RPMI8226 (cell line): Measurements from ENCODE around the gene DUSP10.

Source experiments
- DNase-seq: peaks from one replicate; pipeline ENCODE4 v3.0.0-alpha.2; 2015

The DUSP10 gene

DNA sequence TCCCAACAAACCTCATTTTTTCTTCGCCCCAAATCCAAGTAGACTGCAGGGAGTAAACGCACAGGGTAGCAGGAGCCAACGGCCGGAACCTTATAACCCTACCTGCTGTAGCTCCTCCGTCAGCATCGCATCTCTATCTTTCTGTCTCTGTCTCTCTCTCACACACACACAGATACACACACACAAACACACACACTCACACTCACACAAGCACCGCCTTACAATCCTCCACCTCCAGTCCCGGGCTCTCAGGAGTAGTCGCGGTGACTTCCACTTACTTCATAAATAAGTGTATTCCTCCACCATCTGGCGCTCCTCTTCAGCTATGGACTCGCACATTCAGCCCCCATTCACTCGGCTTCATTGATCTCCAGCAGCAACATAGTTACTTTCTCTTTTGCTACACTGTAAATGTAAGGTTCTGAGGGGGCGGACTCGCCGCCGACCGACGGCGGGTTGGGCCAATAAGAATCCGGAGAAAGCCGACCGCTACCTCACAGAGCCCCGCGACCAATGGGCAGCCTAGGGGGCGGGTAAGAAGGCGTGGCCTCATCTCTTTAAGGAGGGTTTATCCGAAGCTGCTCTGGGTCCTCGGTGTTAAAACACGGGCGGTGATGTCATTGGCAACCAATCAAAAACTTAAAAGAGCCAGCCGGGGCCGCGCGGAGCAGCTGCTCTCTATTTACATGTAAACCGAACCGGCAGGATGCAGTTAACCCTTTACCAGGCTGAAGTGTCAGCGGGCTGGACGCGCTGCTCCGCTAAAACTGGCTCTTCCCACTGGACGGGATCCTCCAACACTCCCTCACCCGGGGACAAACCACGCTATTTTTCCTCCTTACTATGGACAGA is at the start of gene DUSP10:
TSS of gene DUSP10 (minus strand) at position 387 of the 852 bp plus-strand sequence. CDS start 2,345 bp downstream, outside the sequence.
- DNase-seq = peak; percentile 100

DNA sequence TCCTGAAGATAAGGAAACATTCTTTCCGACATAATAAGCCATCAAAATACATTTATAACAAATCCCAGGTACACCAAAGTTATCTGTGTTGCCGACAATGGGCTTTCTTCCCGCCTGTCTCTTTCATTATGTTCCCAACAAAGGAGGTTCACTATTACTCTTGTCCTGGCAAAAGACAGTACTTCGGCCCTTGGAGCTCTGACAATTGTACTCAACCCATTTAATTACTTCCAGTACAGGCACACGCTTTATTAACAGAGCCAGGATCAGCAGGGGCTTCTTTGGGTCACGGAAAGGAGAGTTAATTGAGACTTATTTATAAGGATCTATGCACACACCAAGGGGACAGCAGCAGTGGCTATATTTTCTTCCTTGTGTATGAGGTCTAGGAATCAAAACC is 46.6 kb upstream of the DUSP10 start:
- no peak for DNase-seq

DNA sequence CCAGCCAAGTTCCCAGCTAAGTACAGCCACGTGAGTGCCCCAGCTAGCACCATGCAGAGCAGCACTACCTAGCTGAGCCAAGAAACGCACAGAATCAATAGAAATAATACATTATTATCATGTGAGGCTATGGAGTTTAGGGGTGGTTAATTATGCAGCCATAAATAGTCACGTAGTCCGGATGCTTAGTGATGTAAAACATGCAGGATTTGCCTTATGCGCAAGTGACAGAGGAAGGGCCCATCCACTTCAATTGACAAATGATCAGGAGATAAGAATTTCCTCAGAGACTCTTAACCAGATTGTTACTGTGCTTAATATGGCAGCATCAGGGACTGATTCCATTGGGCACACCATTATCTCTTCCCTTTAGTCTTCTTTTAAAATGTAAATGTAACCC is 44.8 kb upstream of the DUSP10 start:
- no peak for DNase-seq

DNA sequence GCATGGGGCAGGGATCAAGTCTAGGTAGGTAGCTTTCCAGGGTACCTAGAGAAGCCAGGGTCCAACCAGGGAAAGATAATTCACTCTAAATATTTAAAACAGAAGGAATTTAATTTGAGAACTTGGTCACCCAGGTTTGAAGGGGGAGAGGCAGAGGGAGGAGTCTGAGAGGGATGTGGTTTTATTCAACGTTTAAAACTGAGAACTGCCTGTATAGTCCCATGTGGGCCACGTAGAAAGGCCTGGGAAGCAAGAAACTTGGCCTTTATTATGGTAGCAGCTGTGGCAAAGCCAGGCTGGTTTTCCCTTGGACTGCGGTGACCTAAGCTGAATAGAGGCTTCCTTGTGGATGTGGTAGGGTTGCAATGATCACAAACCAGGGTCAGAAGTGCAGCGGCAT is 42.0 kb upstream of the DUSP10 start:
- no peak for DNase-seq

DNA sequence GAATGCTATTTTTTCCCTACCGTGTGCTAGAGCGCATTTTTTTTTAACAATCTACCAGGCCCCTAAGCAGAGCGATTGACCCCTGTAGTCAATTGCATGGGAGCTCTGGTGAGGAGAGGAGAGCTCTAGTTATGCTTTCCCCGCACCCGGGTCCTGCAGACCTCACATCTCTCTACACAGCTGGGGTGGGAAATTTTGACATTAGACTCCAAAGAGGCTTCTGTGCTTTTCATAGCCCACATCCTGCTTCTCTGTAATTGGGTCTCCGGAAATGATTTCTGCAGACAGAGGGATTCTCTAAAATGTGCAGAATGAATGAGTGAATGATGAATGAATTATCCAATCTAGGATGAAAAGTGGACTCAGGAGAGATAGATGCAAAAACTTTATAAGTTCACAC is 41.5 kb upstream of the DUSP10 start:
- DNase-seq = no peak

DNA sequence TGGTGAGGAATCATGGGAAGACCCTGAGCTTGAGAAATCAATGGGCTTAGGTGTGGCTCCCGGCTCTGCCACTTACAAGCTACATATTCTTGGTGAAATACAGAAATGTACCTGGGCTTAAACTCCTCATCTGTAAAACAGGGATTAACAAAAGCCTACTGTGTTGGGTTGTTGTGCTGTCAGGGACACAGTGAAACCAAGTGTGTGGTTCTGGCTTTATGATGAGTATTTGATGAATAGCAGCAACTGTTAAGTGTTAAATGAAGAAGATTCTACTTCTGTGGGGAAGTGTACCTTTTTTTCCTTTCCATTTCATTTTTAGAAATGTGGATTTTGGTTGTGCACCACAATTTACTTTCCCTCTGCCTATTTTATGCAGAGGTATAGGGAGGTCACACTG is 41.1 kb upstream of the DUSP10 start:
- DNase-seq = no peak

DNA sequence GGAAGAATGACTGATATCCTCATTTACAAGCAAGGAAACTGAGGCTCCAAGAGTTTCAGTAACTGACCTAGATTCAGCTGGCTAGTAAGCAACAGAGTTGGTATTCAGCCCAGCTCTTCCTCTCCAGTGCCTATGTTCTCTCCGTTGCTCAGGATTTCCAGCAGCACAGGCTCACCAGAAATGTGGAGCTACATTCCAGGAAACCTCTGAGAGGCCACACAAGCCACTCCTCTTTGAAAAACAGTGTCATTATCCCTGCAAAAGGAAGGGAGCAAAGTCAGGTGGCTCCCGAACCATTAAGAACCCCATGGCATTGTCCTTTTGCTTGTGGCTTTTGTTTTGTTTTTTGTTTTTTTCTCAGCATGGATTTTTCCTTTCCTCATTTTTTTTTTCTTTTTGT is 40.6 kb upstream of the DUSP10 start:
- DNase-seq = no peak

DNA sequence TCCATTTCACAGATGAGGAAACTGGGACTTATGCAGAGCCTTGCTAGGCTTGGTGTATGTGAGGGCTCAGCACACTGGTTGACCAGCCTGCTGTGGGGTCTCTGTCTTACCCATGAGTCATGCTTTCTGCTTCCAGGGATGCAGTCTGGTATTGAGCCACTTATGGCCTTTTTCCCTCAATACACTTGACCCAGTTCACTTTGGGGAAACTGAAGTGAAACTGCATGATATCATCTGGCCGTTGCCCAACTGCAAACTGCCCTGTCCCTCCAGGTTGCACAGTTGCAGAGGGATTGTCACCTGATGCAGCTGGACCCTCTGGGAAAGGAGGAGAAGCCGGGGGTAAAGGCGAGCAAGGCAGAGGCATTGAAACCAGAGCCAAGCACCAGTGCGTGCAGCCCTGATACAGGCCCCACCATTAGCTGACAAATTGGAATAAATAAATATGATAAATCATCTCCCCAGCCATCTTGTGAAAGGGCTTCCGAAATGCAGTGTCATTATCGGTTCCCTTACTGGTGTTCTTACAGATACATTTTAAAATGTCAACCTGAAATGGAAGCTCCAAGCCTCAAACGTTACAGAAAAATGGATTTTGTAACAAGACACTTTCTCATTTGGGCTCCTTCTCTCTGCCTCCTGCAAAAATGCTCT is 39.3 kb upstream of the DUSP10 start:
- peak; percentile 46 for DNase-seq

DNA sequence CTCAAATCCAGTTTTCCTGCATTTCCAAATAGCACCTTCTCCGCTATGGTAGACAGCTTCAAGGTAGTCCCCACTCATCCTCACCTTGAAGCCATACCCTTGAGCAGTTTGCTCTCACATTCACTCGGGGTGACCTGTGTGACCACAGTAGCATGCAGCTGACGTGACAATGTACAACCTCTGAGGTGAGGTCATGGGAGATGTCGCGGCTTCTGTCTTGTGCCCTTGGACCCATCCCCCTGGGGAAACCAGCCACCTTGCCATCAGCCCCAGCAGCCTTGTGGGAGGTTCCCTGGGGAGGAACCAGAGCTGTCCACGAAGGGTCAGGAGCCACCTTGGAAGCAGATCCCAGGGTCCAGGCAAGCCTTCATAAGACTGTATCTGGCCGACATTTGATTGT is 38.3 kb upstream of the DUSP10 start:
- no peak for DNase-seq

DNA sequence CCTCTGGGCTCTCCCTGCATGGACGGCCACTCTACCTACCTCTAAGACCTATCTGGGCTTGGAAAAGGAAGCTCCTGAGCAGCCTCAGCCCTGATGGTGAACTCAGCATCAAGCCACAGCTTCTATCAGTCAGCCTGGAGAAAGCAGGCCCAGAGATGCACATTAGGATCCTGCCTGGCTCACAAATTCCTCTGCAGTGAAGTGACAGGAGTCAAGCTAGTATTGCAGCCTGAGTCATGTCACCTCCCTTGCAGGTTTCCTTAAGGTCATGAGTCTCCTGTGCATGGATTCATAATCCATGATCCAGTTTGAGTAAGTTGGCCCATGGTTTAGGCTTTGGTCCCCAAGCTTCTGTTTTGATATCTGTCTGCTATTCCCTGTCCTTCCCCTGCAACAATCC is 37.9 kb upstream of the DUSP10 start:
- no peak for DNase-seq

DNA sequence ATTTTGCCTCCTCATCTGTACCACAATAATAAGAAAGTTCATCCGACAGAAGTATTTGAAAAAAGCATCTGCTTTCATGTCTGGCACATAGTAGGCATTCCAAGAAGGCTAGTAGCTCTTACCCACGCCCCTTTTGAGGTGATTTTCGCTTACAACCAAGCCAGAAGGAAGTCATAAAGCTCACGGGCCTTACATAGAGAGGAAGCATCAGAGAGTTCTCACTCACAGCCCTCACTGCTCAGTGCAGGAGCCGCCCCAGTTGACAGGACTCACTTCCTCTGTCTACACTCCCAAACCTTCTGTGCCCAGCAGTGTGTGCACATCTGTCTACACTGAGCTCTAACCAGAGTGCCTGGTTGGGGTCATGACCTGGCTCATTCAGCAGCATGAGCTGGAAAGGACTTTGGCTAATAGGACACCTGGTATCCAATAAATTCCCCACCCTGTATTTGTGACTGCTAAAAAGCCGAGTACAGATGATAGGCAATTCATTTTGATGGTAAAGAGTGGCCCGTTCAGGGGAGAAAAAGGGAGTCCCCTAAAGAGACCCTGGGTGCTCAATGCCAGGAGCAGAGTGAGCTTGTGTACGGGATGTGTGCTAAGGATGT is 36.8 kb upstream of the DUSP10 start:
- peak; percentile 22 for DNase-seq

DNA sequence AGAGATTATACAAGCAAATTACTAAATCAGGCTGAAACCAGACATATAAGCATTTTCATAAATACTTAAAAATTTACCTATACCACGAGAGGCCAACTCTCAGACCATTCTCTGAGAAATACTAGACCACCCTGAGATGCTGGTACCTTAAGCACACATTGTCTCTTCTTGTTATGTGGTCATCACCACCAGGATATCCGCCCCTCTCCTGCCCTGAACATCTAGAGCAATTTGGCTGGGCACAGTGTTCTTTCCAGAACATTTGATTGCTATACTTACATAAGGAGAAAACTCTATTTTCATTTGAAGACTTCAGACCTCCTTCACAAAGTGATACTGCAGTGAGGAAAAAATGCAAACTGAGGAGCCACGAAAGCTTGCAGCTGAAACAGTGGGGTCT is 36.2 kb upstream of the DUSP10 start:
- DNase-seq = no peak

DNA sequence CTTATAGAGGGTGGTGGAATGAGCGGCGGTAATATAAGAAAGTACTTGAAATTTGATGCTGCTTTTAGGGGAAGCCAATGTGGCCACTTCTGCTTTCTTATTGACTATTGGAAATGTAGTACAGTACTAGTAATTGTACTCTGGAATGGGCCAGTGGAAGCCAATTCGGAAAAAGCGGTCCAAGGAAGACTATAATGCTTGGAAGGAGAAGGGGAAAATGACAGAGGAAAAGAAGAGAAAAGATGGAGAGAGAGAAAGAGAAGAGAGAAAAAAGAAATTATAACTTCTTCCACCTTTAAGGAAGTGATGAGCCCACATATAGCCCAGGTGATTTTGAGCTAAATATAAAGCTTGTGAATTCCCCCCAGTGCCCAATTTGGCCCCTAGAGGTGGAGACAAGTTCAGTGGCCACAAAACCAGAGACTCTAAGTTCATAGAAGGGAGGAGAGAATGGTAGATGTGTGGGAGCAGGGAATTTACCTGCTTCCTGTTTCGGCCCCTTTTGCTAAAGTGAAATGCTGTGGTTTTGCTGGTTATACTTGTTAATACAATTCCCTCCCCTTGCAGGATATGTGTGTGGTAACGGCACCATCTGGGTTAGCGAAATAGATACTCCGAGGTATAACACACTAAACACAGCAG is 35.7 kb upstream of the DUSP10 start:
- peak; percentile 75 for DNase-seq

DNA sequence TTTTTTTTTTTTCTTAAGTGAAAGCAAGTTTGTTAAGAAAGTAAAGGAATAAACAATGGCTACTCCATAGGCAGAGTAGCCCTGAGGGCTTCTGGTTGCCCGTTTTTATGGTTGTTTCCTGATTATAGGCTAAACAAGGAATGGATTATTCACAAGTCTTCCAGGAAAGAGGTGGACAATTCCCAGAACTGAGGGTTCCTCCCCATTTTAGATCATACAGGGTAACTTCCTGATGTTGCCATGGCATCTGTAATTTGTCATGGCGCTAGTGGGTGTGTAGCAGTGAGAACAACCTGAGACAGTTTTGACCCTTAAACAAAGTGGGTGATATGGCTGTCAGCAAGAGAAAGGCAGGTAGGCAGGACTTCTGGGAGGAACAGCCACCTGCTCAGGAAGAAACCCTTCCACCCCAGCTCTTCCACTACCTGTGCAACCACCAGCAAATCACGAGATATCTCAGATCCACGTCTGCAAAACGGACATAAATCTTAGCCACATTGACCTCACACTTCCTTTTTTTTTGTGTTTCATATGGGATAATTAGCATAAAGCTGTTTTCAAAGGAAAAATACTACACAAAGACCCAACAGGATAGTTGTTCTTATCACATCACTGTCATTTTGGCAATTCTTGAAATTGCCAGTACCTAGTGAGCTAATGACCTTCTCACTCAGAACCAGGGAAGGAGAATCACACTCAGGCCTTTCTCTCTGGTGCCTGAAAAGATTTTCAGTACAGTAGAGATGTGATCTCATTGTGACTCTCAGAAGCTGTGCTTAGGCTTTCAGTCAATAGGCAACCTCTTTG is 34.8 kb upstream of the DUSP10 start:
- DNase-seq = peak; percentile 71

DNA sequence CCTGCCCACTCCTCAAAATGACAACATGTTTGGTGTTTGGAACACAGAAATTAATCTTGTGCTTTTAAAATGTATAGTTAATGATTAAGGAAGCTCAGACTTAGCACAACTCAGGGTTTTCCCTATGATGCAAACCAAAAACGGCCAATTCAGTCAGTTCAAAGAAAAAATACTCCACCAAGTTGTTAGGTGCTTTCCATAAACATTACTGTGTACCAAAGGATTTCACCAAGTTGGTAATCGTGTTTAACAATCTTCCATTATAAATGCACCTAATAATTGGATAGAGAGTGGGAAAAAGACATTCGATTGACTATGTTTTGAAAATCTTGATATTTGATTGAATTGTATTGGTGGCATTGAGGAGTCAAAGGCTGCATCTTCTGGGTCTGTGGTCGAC is 33.3 kb upstream of the DUSP10 start:
- DNase-seq = no peak

DNA sequence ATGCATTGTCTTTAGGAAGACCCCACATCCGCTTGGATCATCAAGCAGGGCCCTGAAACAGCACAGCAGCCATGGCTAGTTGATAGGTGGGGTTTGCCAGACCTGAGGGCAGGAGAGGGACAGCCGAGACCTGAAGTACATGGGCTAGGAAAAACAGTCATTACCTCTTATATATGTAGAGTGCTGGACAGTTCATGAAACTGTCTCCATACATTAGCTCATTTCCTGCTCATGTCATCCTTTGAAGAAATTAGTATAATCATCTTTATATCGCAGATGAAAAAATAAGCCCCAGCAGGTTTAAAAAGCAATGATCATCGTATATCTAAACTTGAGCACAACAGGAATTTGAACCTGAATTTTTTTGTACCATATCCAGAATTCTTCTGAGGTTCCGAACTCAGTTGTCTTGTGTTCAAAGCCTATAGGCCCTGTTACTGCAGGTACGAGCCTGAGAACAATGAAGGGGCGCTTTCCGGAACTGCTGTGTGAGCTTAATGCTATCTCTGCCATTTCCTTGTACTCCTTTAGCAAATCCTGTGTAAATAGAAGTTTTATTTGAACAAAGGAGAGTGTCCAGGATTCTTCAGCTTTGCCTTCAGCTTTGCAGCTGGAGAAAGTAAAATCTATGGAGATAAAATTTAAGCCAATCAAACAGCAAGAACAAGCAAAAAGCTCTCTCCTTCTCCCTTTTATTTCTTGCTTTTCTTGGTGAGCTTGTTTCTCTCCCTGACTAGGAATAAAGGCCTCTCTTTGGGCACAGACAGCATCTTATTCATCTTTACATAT is 32.4 kb upstream of the DUSP10 start:
- DNase-seq = no peak

DNA sequence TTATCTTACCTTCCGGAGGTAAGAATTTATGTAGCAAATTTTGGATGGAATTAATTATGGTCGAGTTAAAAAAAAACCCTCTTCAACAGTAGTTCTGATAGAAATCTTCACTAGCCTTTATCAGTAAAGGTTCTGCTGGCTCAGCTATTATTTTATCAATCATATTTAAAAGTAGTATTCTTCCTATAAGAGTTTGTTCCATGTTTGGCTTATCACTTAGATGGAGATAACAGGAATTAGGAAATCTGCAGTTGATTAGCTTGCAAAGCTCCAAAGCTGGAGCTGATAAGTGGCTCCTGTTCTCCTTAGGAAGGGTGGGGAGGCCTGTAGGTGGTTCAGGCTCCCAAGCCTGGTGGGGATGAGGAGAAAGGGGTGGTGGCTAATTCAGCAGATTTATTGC is 31.5 kb upstream of the DUSP10 start:
- no peak for DNase-seq

DNA sequence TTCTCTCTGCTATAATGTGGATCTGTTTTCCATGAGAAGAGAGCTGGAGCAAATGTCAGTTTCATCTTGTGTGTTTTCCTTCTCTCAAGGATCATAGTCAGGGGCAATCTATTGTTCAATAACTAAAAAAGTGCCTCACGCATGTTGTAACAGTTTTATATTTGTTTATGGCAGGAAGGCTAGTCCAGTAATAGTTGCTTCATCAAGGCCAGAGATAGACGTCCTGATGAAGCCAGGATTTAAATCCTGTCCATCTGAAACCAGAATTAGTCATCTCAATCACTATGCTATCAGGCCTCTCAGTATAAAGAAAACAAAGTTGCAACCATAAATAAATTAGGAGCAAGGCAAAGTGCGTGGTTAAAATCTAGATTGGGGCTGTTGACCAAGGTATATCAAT is 30.2 kb upstream of the DUSP10 start:
- DNase-seq = no peak

DNA sequence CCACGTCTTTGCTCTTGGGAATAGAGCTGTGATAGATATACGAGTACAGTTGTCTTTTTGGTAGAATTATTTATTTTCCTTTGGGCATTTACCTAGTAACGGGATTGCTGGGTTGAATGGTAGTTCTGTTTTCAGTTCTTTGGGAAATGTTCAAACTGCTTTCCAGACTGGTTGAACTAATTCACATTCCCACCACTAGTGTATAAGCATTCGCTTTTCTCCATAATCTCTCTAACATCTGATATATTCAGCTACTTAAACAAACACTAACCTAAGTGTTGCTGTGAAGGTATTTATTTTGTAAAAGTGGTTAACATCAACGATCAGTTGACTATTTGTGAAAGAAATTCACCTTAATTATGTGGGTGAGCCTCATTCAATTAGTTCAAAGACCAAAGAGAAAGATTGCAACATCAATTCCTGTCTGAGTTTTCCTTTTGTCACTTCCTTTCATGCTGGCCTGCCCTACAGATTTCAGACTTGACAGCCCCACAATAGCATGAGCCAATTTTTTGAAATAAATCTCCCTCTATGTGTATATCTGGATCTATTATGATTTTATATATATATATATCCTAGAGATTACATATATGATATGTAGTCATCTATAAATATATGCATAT is 26.7 kb upstream of the DUSP10 start:
- DNase-seq = no peak

DNA sequence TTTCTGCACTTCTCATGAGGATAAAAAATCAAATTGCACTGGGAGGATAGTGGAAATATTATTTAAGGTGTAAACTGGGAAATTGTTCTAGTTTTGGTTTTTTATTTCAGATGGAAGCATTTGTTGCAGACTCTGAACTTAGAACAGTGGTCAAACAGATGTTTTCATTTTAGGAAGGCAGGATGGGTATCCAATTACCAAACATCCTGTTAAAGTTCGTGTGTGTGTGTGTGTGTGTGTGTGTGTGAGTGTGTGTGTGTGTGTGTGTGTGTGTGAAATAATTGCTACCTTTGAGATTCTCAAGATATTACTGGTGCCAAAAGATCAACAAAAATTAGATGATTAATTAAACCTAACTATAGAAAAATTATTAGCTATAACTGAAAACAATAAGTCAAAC is 24.3 kb upstream of the DUSP10 start:
- no peak for DNase-seq

DNA sequence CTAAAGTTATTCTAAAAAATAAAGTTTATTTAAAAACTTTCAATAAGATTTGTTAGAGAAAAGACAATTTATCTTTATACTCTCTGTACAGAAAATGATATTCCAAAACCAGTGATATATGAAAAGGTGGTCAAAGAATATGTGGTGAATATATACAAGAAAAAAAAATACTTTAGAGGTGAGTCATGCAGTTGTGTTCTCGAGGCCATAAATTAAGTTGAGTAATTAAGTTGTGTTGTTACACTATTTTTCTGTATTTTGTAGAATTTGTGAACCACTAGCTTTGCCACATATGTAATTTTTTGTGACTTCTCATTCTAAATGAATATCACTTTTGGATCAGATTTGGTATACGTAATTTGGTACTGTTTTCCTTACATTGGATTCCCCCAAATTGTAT is 23.6 kb upstream of the DUSP10 start:
- no peak for DNase-seq
